ENCODE data around the gene ATG4D.

DNA sequence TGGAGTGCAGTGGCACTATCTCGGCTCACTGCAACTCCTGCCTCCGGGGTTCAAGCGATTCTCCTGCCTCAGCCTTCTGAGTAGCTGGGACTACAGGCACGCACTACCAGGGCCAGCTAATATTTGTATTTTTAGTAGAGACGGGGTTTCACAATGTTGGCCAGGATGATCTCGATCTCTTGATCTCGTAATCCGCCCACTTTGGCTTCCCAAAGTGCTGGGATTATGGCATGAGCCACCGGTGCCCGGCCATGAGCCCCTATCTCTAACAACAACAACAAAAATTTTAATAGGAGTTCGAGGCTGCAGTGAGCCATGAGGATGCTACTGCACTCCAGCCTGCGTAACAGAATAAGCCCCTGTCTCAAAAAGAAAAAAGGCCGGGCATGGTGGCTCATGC lies 38.4 kb downstream of the ATG4D start:
- TF ChIP-seq, protein P1, sequence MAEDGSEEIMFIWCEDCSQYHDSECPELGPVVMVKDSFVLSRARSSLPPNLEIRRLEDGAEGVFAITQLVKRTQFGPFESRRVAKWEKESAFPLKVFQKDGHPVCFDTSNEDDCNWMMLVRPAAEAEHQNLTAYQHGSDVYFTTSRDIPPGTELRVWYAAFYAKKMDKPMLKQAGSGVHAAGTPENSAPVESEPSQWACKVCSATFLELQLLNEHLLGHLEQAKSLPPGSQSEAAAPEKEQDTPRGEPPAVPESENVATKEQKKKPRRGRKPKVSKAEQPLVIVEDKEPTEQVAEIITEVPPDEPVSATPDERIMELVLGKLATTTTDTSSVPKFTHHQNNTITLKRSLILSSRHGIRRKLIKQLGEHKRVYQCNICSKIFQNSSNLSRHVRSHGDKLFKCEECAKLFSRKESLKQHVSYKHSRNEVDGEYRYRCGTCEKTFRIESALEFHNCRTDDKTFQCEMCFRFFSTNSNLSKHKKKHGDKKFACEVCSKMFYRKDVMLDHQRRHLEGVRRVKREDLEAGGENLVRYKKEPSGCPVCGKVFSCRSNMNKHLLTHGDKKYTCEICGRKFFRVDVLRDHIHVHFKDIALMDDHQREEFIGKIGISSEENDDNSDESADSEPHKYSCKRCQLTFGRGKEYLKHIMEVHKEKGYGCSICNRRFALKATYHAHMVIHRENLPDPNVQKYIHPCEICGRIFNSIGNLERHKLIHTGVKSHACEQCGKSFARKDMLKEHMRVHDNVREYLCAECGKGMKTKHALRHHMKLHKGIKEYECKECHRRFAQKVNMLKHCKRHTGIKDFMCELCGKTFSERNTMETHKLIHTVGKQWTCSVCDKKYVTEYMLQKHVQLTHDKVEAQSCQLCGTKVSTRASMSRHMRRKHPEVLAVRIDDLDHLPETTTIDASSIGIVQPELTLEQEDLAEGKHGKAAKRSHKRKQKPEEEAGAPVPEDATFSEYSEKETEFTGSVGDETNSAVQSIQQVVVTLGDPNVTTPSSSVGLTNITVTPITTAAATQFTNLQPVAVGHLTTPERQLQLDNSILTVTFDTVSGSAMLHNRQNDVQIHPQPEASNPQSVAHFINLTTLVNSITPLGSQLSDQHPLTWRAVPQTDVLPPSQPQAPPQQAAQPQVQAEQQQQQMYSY (CRISPR knock-in tag; IDR thresholded peaks at IDR 0.05) = no peak
- TF ChIP-seq, protein P2, sequence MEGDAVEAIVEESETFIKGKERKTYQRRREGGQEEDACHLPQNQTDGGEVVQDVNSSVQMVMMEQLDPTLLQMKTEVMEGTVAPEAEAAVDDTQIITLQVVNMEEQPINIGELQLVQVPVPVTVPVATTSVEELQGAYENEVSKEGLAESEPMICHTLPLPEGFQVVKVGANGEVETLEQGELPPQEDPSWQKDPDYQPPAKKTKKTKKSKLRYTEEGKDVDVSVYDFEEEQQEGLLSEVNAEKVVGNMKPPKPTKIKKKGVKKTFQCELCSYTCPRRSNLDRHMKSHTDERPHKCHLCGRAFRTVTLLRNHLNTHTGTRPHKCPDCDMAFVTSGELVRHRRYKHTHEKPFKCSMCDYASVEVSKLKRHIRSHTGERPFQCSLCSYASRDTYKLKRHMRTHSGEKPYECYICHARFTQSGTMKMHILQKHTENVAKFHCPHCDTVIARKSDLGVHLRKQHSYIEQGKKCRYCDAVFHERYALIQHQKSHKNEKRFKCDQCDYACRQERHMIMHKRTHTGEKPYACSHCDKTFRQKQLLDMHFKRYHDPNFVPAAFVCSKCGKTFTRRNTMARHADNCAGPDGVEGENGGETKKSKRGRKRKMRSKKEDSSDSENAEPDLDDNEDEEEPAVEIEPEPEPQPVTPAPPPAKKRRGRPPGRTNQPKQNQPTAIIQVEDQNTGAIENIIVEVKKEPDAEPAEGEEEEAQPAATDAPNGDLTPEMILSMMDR (IDR thresholded peaks at IDR 0.05 in 2 of 3, conservative IDR thresholded peaks at IDR 0.05 in 1 of 3; ENCODE audit: control insufficient read depth in 2 of 3, extremely low read depth in 1 of 3, insufficient read depth in 1 of 3, low read depth in 3 of 3, low read length in 3 of 3) = no peak
- TF ChIP-seq POLR2A (IDR thresholded peaks at IDR 0.05; ENCODE audit: low read depth, low read length) (no peak), EZH2 (IDR thresholded peaks at IDR 0.05; ENCODE audit: borderline replicate concordance, control insufficient read depth, low read depth, low read length) (no peak), FOXM1 (IDR thresholded peaks at IDR 0.05; ENCODE audit: low read depth, low read length) (no peak)

Measured in GM12878 (cell line).